Occipital lobe (tissue), 2 donors: ENCODE data around the gene KDM5B. TPM values are rescaled to one million over a fixed set of nuclear protein-coding genes. Genes with fewer than 3 reads are reported as not detected.
A peak's percentile ranks its signal among the peaks of the same experiment; 100 is the strongest.

ENCODE experiments used
- DNase-seq: peaks from one replicate; lab custom pipeline; 2025; lab: John Stamatoyannopoulos, UW
- total RNA-seq: library from RNA; depleted of rRNA; stranded (reverse); fragments of >200 nt; gene quantifications from one replicate; pipeline ENCODE4 v1.2.3, GENCODE V29; 2014

Gene KDM5B
- total RNA-seq, 1 donor from 2014 or later: 169 TPM

DNA sequence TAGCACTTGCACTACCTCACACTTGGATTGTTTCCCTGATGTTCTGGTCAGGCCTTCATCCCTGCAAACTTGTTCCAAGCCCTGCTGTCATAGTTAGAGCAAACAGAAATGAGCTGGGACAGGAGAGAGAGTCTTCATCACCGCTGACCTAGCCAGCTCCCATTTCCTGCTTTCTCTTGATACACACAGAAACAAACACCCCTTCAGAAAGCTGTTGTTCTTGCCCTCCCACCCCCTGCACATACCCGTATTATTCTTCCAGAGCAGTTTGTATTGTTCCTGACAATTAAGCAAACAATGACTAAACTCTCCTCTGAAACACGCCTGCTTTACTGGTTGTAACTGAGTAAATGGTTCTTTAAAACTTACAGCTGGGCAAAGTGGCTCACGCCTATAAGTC, 95.1 kb downstream of the KDM5B start:
- DNase-seq: no peak

DNA sequence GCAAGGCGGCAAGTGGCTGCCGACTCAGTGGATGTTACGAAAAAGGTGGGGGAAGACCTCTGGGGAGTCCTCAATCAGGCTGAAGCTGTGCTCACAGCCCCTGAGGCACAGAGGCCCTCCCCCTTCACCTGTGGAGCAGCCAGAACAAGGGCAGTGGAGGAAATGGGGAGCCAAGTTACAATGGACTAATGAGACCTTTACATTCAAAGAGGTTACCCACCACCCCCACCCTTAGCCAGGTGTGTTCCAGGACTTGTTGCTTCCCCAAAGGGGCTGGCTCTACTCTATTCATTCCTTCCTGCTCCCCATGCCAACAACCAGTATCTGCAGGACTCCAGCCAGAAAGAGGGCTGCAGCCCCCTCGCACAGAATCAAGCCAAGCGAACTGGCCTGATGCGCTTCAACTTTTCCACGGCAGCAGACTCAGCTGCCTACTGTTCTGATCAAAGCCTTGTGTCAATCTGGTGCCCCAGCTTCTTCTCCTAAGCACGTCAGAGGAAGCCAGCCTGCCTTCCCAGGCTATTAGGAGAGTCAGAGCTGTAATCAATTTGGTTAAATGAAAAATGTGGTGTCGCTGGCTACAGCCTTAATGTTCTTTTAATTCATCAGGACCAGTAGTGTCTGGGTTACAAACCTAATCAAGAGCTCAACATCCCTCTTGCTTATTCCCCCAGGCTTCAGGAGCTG, 96.1 kb downstream of the KDM5B start:
- no peak for DNase-seq

DNA sequence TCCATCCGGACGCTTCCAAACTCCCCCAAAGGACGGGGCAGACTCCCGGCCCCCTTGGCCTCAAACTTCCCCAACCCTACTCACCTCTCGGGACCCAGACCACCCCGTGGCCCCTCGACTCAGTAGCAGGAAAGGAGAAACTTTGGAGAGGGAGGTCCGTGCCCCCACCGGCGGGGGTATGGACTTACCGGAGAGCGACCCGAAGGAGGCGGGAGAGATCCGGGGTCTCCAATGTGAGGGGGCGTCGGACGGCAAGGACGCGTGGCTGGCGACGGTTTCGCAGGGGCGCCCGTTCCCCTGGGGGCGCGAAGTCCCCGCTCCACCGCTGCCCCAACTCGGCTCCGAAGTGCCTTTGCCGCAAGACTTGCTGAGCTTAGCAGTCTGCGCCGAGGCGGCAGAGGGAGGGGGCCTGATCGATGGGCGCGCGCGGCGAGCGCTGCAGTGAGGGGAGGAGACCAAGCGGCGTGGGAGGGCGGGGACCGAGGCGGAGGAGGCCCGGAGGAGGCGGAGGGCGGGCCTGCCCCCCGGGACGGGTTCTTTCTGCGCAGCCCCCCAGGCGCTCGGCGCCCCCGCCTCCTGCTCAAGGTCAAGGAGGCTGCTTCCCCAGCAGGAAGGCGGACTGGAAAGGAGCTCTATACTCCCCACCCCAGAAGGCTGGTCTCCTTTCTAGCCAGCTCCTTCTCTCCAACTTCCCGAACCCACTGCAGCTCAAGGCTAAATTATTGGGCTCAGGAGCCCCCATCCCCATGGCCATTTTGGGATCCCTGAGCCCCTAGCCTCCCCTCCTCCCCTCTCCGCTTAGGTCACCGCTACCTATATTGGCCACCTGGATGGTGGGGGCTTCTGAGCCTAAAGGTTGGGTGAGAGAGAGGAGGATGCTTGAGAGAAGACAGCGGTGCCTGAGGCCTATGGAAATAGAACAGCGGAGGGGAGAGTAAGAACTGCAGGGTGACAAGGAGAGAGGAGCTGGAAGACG, 97.9 kb downstream of the KDM5B start, which contains the start of gene SYT2:
Gene SYT2 (minus strand): TSS at position 385 of the 976 bp plus-strand sequence. CDS start 104,682 bp downstream, outside the sequence.
- DNase-seq: no peak

DNA sequence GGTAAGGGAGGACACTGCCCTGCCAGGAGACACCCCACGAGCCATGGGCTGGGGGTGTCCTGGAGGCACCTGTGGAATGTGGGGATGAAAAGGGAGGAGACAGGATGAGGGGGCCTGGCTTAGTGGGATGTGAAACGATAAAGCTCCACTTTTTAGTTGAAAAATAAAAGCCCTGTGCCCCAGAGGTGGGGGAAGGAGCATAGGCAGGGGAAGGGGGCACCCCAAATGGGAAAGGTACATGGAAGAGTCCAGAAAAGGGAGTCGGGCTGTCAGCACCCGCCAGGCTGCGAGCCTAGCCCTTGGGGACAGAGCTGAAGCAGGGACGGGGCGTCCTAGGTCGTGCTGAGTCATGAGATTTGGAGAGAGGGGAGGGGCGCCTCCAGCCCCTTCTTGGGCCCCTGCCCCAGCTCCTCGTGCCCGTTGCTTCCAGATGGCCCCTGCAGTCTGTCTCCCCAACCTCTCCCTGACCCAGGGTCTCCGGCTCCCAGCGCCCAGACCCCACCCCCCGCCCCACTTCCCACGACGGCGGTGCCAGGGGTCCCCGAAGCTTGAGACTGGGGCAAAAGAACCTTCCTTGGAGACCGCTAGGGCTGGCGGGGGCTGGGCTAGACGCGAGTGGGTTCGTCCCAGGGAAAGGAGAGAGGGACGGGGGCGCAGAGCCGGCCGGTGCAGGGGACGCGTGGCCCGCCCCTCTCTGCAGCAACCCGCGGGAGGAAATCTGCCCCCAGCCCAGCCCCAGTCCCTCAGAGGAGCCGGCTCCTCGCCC, 98.8 kb downstream of the KDM5B start:
- DNase-seq: no peak

DNA sequence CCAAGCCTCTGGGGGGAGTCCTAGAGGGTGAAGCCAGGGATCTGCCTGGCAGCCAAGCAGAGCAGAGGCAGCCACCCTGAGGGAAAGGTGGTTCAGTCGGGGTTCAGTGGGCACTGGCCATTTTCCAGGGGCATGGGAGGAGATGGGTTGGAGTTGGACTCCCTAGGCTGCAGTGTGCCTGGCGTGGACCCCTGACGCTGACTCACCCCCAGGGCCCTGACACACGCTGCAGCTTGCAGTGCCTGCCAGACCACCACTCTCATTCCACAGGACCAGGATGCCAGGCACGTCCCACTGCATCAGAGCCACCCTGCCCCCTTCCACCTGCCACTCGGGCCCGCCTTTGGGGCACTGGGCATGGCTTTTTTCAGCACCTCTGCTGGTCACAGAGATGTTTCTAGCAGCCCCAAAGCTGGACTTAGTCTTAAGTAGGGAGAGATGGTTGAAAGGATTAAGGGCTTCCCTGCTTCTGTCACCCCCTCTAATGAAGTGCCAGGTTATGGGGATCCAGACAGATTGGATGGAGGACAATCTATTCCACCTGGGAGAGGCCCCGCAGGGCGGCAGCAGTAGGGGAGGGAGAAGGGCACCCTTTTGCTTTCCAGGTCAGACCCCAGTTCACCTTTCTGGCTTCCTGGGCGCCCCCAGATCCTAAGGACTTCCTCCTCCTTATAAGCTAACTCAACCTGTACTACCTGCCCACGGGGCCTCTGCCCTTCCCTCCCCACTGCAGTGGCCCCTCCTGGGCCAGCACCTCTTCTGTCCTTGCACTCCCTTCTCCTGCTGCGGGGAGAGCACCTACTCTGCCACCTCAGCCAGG, 99.6 kb downstream of the KDM5B start:
- DNase-seq: no peak

DNA sequence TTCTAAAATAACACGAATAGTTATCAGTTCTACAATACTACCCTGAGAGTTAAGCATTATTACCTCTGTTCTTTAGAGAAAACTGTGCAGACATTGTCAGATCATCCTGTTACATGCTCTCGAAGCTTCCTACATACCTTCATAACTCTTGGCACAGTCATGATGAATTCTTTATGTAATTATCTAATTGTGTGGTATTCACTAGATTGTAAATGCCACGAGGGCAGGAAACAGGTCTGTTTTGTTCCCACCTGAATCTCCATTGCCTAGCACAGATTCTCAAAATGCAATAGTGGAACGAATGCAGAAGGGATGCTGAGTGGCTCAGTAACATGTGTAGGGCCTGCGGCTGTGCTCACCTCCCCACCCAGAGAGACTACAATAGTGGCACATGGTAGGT, 101.4 kb downstream of the KDM5B start:
- DNase-seq: no peak

DNA sequence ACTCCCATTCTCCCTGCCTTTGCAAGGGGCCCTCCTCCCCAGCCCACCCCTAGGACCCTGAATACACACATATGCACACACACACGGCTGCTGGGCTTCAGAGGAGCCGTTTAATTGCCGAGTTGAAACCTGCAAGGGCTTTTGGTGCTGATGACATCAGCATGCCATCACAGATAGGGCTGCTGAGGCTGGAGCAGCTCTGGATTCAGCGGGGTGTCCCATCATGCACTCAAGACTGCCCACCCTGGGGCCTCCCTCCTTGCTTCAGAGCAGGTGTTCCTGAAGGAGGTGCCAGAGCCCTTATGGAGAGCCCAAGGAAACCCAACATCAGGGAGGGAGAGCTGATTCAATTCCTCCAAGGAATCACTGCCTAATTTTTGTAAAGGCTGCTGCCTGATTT, 103.6 kb downstream of the KDM5B start:
- DNase-seq: no peak

DNA sequence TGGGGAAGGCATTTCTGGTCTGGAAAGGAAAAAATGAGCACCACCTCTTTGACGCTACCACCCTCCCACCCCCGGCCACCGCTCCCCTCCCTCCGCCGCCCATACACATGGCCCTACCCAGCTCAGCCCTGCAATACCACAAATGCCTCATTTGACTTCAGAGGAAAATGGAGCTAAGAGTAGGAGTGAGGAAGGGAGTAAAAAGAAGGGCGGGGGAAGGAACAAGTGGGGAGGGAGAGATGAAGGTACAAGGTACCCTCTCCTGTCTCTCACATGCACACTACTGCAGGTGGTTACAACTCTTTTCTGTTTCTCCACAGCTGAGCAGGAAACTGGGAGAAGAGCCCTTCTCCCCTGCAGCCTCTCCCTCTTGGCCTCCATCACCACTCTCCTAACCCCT, 105.0 kb downstream of the KDM5B start:
- no peak for DNase-seq

DNA sequence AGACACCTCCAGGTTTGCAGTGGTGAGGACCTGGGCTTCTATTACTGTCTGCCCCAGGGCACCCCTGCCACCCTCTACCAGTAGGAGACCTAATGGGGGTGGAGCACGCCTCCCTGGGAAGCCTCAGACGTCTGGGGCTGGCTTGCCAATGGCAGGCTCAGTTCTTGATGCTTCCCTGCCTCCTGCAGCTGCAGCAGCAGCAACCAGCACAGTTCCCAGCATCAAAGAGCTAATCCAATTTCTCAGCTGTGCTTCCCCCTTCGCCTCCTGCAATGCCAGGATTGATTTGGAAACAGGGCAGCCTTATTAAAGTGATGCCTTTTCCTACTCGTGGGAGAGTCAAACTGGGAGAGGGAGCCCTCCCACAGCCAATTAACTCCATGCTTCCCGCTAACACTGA, 106.1 kb downstream of the KDM5B start:
- DNase-seq: no peak

DNA sequence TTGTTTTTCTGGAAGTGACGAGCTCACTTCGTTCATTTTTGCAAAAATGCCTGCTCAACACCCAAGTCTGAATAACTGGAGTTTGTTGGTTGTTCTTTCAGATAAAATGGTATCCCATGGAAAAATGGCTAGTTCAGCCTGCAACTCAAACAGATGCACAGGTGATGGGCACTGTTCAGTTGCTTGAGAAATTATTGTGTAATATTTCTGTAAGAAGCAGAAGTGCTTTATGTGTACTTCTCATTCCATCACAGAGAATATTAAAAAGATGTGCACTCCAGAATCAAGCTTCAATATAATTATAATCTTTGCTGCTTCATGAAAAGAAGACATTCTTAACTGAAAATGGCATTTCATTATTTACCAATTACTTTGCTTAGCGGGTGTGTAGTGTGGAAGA, 107.0 kb downstream of the KDM5B start:
- DNase-seq: no peak

DNA sequence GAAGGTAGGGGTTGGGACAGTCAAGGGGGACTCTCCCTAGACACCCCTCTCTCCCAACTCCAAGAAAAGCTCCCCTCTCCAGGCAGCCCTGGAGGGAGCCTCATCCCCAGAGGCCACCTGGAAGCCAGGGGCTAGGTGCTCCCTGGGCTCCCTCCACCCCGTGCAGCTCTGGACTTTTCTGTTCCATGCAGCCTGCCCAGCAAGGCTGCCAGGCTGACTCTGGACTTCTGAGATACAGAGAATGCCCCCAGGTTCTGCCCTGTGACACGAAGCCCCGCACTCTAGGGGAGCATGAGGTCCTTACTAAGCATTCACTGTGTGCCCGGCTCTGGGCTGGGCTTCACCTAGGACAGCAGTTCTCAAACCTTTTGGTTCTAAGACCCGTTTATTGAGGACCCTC, 108.2 kb downstream of the KDM5B start:
- no peak for DNase-seq

DNA sequence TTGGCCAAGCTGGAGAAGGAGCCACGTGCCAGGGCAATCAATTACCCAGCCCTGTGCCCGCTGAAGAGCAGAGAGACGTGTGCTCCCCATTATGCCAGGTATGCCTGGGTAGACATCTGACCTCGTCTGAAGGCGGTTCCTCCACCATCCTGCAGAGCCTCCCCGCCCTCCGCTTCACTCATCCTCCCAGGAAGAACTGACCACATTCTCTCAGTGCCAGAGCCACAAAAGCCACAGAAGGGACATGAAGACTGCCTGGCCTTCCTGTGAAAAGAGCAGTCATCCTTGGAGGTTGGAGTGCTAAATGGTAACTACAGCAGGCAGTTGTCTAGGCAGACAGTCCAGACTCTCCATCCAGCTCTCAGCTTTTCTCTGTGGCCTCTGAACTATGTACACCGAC, 109.9 kb downstream of the KDM5B start:
- DNase-seq: no peak

DNA sequence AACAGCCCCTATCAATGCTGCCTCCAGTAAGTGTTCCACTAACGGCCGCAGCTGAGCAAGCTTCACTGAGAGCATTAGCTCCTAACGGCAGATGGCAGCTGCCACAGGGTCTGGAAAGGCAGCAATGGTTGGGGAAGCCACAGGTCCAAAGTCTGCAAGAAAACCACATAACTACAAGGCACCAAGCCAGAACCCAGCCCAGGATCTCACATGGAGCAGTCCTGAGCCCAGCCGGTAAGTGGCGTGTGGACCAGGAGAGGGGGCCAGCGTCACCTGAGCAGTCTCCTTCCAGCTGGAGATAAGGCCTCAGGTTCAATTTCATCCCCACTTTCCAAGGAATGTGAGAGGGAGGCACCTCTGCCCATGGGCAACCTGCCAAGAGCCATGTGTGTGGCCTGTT, 111.2 kb downstream of the KDM5B start:
- no peak for DNase-seq

DNA sequence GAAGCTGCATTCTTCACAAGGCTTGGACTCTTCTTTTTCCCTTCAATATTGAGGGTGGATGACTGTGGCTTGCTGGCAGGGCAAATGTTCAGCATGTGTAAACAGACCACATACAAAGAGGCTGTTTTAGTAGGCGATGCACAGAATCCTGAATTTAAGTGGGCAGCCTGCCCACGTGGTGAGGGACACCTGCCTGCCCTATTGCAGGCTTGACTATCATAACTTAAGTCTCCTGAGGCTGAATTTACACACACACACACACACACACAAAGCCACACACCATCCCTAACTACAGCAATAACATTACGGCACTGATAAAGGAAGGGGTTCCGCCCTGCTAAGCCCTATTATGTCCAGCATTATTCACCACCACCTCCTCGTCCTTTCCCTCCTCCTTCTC, 113.9 kb downstream of the KDM5B start:
- no peak for DNase-seq

DNA sequence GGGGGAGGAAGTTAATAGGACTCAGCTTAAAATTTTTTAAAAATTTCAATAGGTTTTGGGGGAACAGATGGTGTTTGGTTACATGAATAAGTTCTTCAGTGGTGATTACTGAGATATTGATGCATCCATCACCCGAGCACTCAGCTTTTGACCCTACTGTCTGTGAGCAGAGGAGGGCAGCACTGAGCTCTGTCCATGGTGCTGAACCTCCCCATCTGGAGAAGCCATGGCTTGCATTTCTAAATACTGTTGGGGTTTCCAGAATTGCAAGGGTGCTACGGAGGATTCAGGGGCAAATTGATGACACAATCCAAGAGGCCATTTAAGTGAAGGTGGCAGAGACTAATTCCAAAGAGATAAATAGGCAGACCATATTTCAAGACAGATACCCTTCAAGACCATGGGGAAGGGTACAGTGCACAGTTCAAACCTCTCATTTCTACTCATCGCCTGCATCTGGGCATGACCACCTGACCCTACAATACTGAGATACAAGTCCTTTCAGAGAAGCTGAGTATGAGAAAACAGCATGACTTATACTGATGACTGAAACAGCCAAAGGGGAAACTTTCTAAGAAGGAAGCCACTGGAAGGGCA, 115.2 kb downstream of the KDM5B start:
- no peak for DNase-seq

DNA sequence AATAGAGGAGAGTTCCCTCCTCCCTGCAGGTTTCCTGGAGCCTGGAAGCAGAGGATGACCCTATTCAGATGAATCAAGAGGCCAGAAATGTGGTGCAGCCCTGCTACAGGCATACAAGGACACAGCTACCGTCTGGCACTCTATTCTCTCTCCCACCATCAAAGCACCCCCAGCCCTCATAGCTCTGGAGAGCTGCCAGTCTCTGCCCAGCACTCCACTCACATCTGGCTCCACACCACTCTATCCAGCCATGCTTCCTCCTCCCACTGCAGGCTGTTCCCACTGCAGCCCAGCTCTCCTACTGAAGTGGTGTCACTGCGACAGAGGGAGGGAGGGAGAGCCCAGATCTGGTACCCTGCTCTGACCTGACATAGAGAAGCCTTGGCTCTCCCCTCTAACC, 116.4 kb downstream of the KDM5B start:
- DNase-seq: no peak

DNA sequence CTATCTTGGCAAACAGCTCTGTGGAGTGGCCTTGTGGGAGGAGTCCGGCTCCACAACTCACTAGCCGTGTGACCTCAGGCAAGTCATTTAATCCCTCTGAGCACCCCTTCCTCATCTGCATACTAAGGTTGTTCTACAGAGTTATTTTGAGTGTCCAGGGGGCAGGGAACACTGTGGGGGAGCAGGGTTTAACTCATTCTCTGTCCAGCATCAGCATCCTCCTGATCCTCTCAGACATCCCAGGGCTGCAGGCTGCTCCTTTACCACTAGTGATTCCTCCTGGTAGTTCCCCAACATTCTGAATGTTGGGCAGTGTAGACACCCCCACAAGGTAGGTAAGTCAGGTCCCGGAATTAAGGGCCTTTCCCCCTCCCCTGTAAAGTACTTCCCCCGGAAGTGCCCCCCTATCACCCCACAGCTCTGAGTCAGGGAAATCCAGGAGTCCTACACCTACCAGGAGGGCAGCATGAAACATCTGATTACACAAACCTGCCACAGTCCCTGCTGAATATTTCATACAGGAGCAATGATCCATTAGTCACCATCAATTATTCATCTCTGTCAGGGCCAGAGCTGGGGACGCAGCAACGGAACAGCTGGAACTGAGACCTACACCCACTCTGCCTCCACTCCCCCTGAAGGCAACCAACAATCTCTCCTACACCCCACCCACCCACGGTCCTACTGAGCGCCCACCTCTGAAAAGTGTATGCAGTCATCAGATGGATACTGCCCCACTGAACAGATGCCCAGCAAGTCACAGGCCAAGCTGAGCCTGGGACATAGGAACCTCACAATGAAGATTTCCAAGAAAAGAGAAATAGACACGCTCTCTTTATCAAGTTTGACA, 118.5 kb downstream of the KDM5B start:
- no peak for DNase-seq

DNA sequence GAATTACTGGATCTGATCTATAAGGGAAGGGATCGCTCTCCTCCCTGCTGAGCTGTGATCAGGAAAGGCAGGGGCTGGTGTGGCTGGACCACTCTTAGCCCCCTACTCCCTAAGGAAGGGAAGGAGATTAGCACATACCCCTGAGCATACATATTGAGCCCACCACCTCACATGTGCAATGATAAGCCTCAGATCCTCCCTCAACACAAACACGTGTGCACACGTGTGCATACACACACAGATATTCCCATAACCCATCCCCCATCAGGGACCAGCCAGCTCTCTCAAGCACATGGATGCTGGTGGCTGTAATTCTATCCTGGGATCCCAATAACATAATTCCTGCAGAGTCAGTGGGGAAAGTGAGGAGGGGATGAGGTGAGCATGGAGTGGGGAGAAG, 119.1 kb downstream of the KDM5B start:
- DNase-seq: no peak

DNA sequence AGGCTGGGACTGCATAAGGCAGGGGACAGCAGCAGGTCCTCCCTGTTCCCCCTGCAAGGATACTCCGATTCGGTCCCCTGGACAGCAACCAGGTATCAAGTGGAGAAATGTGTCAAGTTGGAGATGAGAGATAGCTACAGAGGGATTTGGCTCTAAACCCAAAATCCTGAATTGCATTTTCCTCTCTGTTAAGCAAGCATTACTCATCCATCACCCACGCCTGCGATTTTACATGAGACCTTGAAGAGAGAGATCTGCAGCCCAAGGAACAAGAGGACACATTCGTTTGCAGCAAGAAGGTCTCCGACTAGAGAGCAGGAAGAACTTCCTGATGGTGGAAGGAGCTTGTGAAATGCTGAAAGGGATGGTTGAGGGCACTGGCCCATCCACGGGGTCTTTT, 119.8 kb downstream of the KDM5B start:
- peak; percentile 22 for DNase-seq

DNA sequence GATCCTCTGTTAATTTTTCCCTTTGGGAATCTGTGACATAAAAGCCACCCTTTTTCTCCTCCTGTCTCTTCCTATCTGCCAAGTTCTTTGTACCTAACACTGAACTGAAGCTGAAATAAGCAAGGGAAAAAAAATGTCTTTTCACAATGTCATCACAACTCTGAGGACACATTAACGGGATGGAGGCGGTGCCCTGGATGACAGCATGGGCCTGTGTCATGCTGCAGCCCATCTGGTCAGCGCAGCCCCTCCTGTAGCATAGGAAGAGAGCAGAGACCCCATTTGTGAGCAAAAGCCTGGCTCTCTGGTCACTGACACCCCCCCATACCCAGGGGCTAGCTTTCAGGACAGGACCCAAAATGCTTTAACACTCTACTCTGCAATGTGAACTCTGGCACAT, 120.4 kb downstream of the KDM5B start:
- DNase-seq: no peak
